Measurements from ENCODE around the gene RXFP3.
"Not testable (repeated sequence)": the region's sequence is repeated elsewhere in the genome, so short reads cannot be mapped to it uniquely, and the experiment has no call there.

The RXFP3 gene

GRCh38 chr5:33936004-33936380, 194 bp upstream of the RXFP3 start:
- DNase-seq: peak; percentile 68

DNA sequence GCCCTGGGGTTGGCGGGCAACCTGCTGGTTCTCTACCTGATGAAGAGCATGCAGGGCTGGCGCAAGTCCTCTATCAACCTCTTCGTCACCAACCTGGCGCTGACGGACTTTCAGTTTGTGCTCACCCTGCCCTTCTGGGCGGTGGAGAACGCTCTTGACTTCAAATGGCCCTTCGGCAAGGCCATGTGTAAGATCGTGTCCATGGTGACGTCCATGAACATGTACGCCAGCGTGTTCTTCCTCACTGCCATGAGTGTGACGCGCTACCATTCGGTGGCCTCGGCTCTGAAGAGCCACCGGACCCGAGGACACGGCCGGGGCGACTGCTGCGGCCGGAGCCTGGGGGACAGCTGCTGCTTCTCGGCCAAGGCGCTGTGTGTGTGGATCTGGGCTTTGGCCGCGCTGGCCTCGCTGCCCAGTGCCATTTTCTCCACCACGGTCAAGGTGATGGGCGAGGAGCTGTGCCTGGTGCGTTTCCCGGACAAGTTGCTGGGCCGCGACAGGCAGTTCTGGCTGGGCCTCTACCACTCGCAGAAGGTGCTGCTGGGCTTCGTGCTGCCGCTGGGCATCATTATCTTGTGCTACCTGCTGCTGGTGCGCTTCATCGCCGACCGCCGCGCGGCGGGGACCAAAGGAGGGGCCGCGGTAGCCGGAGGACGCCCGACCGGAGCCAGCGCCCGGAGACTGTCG, 976 bp downstream of the RXFP3 start:
- DNase-seq: no peak

- DNase-seq: no peak
These were observed 1.7 kb downstream of the RXFP3 start for GRCh38 chr5:33937707-33938506.

- DNase-seq: no peak
These were observed 2.3 kb downstream of the RXFP3 start for GRCh38 chr5:33938507-33938796.

GRCh38 chr5:33938881-33939280, 2.7 kb downstream of the RXFP3 start:
- no peak for DNase-seq

- peak; percentile 16 for DNase-seq
These were observed 3.5 kb downstream of the RXFP3 start for GRCh38 chr5:33939556-33940262.

GRCh38 chr5:33941090-33941489, 4.9 kb downstream of the RXFP3 start:
- peak; percentile 19 for DNase-seq

DNA sequence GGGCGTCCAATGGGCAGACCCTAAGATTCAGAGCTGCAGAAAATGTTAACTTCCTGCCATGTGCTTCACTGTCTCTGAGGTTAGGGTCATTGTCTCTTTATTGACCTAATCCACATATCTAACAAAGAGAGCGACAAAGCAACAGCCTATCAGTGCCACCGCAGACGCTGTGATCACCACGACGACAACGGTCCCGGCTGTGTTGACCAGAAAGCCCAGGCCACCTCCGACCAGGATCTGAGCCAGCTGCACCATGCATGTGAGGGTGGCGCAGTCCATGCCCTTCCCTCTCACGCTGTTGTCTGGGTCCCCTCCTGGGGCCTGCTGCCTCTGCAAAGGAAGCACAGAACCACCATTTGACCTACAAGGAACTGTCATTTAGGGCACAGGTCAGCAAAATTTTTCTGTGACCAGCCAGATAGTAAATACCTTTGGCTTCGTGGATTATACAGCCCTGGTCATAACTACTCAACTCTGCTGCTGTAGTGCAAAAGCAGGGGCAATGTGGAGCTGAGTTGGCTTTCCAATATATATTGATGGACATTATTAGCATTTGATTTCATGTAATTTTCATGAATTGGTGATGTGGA, 8.5 kb downstream of the RXFP3 start:
- no peak for DNase-seq

GRCh38 chr5:33952175-33952574, 16.0 kb downstream of the RXFP3 start:
- DNase-seq: not testable (repeated sequence)

- no peak for DNase-seq
These were observed 21.5 kb downstream of the RXFP3 start for GRCh38 chr5:33957577-33958150.

GRCh38 chr5:33958176-33958575, 22.0 kb downstream of the RXFP3 start:
- DNase-seq: no peak

DNA sequence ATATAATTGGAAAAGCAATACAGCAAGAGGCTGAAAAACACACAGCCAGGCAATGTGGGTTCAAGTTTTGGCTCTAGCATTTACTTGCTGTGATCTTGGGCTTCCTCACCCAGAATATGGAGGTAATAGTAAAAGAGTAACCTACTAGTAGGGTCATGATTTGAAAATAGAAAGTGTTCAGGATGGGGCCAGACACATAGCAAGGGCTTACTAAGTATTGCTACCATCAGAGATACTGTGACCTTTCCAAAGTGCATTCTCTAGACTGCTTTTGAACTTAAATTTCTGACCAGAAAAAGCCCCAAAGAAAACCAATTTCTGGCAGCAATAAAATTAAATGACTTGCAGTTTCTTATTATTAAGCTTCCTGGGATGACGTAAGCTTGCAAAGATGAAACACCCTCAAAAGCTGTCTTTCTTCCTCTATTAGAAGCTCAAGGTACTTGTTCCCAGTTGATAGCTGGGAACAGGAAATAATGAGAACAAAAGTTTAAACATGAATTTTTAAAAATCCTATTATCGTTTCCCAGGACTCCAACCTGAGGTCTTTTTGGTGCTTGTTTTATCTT, 28.0 kb downstream of the RXFP3 start:
- DNase-seq: no peak

GRCh38 chr5:33966805-33967204, 30.6 kb downstream of the RXFP3 start:
- no peak for DNase-seq

DNA sequence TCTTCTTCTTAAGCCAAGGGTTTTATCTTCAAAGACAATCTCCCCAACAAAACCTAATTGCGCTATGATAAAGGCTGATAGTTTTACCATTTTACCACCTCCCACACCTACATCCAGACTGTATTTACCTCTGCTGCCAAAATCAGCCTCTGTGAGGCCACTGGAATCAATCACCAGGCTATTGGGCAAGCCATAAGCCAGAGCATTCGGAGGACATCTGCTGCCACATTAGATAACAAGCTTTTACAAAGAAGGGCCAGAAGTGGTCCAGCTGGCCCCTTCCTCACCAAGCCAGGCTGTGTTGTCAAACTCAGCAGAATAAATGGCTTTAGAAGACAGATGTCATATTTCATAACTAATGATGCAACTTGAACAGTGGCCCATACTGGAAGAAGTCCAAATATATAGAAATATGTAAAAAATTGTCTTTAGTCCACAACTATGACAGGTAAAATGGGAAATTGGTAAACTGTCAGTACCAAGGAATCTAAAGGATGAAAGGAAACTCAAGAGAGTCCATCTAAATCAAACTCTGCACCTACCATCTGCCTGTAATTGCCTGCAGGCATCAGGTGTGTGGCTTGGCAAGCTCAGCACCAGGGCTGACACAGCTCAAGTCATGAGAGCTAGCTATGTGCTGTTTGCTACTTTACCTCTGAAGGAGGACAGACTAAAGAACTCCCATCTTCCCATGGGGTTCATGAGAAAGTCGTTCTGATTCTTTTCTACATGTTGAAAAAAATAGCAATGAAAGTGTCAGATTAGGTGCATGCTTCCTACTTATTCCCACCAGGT, 32.2 kb downstream of the RXFP3 start:
- no peak for DNase-seq

DNA sequence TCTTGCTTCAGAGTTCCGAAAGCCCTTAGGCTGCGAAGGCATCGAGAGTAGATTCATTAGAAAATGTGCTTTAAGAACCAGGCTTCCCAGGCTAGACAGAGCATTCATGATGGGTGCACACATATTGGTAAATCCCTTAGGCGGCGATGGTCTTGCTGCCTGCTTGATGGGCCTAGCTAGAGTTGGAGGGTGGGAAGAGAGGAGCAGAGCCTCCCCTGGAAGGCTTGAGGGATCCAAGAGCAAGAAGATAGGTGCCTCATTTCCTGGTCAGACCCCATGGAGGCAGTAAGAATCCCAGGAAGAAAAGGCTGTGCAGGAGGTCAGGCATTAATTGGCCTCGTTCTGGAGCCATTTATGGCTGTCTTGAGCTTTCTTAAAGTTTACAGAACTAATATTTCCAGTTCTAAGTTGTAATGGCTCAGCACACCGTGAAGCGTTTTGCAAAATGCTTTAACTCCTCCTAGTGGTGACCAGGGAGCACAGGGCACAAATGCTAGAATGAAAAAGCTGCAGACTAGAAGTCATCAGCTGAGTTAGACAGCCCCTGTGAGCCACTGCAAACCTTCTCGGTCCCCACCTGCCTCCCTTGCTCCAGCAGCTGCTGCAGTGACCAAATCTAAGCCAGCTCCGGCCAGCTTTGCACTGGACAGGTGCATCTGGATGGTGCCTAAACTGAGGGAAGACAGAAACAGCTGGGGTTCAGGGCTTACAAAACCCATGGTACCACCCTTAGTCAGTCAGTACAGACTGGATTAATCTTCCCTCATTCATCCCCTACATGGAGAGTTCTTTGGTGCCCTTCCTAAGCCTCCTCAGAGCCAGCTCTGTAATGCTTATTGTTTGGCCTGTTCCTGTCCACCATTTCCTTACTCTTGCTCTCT, 33.6 kb downstream of the RXFP3 start:
- peak; percentile 72 for DNase-seq

GRCh38 chr5:33973271-33973670, 37.1 kb downstream of the RXFP3 start:
- DNase-seq: no peak

GRCh38 chr5:33975852-33976251, 39.7 kb downstream of the RXFP3 start:
- DNase-seq: no peak

DNA sequence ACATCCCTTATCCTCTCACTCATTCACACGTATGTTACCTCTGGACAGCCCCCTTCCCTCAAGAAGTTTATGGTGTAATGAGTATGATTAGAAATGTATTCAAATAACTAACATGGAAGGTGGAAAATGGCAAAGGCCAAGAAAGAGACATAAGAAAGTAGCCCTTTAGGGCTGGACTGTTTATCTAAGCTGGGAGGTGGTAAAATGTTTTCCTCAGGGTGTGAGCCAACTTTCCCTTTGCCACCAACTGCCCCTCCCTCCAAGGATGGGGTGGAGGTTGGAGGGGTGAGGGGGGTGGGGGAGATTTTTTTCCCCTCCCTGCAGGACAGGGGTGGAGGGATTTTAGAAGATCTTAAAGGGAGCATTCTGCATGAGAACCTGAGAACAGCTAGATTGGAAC, 40.1 kb downstream of the RXFP3 start:
- no peak for DNase-seq

DNA sequence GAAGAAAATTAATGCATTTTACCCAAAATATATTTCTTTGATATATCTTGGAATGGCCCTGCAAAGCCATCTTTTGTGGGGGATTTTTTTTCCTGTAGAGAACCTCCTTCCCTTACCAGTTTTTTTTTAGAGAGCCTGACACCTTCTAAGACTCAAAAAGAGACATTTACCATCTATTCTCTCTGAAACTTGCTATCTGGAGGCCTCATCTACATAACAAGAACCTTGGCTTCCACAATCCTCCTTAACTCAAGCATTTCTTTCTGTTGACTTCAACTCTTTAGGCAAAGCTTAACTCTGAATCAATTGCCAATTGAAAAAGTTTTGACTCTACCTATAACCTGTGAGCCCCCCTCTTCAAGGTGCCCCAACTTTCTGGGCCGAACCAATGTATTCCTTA, 42.1 kb downstream of the RXFP3 start:
- DNase-seq: no peak

DNA sequence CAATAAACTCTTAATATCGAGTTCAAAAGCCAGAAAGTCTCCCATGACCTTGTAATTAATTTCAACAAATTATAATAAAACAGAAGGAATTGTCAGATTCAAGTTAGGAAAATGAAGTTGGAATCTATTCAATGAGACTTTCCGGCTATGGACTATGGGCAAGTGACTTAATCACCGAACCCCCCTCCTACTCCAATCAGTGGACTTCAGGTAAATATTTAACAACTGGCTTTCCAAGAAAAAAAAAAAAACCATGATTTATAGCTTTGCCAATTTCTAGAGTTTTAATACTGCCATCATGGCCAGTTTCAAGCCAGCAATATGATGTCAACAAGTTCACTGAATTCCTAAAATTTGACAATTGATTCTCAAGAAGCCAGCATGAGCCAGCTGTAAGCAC, 43.8 kb downstream of the RXFP3 start:
- no peak for DNase-seq
